Activated CD8-positive, alpha-beta T cell treated with anti-CD3 and anti-CD28 coated beads, Interleukin-2, amount 10 ng/mL, durations not matched to agents 7 days and 5 days (primary cell): ENCODE measurements around the gene ZNF799. TPM values are rescaled to one million over a fixed set of nuclear protein-coding genes. Genes with fewer than 3 reads are reported as not detected.
"Not testable (repeated sequence)": the region's sequence is repeated elsewhere in the genome, so short reads cannot be mapped to it uniquely, and the experiment has no call there.

ENCODE experiments used
- ATAC-seq: fragments of 150-1000 bp; cut with Tn5 transposase; one replicate; pipeline ENCODE4 v1.10.0; 2021; ENCODE audit warnings: moderate library complexity
- CTCF ChIA-PET: fragments of 350-600 bp; sonication (Branson Sonifier 250); formaldehyde crosslinking; loops from one replicate; lab custom pipeline; 2021; ENCODE audit warnings: antibody characterized with exemption; lab: Charles Lee
- POLR2A ChIA-PET: fragments of 350-600 bp; sonication (Branson Sonifier 250); formaldehyde crosslinking; loops from one replicate; lab custom pipeline; 2021; ENCODE audit warnings: antibody characterized with exemption; lab: Charles Lee
- DNase-seq: peaks from one replicate; pipeline ENCODE4 v3.0.0-alpha.2; 2020
- H3K27ac Mint-ChIP-seq: one replicate; pipeline ENCODE4 v1.8.0; 2021; ENCODE audit warnings: mild to moderate bottlenecking, mixed read lengths
- H3K27me3 Mint-ChIP-seq: one replicate; pipeline ENCODE4 v1.8.0; 2021; ENCODE audit warnings: low read depth, mixed read lengths
- H3K36me3 Mint-ChIP-seq: one replicate; pipeline ENCODE4 v1.8.0; 2021; ENCODE audit warnings: low read depth, mixed read lengths
- H3K4me1 Mint-ChIP-seq: one replicate; pipeline ENCODE4 v1.8.0; 2021; ENCODE audit warnings: low read depth, mixed read lengths
- H3K4me3 Mint-ChIP-seq: one replicate; pipeline ENCODE4 v1.8.0; 2021; ENCODE audit warnings: mild to moderate bottlenecking, mixed read lengths
- H3K9me3 Mint-ChIP-seq: one replicate; pipeline ENCODE4 v1.8.0; 2022; ENCODE audit warnings: mixed read lengths; ENCODE audit not compliant: insufficient read depth
- total RNA-seq, 2 experiments: library from RNA; stranded (reverse); gene quantifications; one replicate each; pipeline ENCODE4 v1.2.3, GENCODE V29; 2021

The ZNF799 gene
- total RNA-seq, 2 experiments from 2014 or later: 4.5 to 4.7 TPM

- CTCF ChIA-PET: not testable (repeated sequence)
- POLR2A ChIA-PET: interaction anchor here (0.9 kb wide), 1 partner anchor 41 kb away, joined by 3 read pairs; the partner anchor contains the start of gene ZNF443
- peaks cover 33% of the 10 kb centered on the region for H3K9me3 Mint-ChIP-seq
Measured at GRCh38 chr19:12399901-12400632, 1.0 kb downstream of the ZNF799 start.

GRCh38 chr19:12391148-12391547 lies 9.9 kb downstream of the ZNF799 start:
- H3K4me1 Mint-ChIP-seq, ATAC-seq, H3K27ac Mint-ChIP-seq, DNase-seq, H3K4me3 Mint-ChIP-seq, CTCF ChIA-PET, H3K27me3 Mint-ChIP-seq: not testable (repeated sequence)
- POLR2A ChIA-PET: interaction anchor here (0.6 kb wide), 1 partner anchor 550 kb away, joined by 3 read pairs; no protein-coding TSS in a partner anchor
- H3K9me3 Mint-ChIP-seq: peaks cover 38% of the 10 kb centered on the region
- peaks cover 69% of the 10 kb centered on the region for H3K36me3 Mint-ChIP-seq

More at GRCh38 chr19:12399901-12400632, 1.0 kb downstream of the ZNF799 start:
- peak; percentile 33 for ATAC-seq
- Mint-ChIP-seq H3K36me3 (peaks cover 27% of the 10 kb centered on the region), H3K4me3 (peak overlapping the region; percentile 90), H3K27ac (peak overlapping the region; percentile 46)
- H3K27me3 Mint-ChIP-seq, H3K4me1 Mint-ChIP-seq: not testable (repeated sequence)
- peak; percentile 29 for DNase-seq

GRCh38 chr19:12386365-12386764 lies 14.7 kb downstream of the ZNF799 start:
- ATAC-seq, CTCF ChIA-PET, H3K27ac Mint-ChIP-seq, H3K4me3 Mint-ChIP-seq, POLR2A ChIA-PET, H3K4me1 Mint-ChIP-seq, DNase-seq, H3K27me3 Mint-ChIP-seq: not testable (repeated sequence)
- peaks cover 55% of the 10 kb centered on the region for H3K36me3 Mint-ChIP-seq
- peaks cover 24% of the 10 kb centered on the region for H3K9me3 Mint-ChIP-seq

GRCh38 chr19:12380444-12380737 lies 20.7 kb downstream of the ZNF799 start:
- ChIA-PET CTCF (no interaction called here), POLR2A (no interaction called here)
- H3K4me3 Mint-ChIP-seq: no peak overlapping the region
- H3K9me3 Mint-ChIP-seq: peaks cover 37% of the 10 kb centered on the region
- H3K36me3 Mint-ChIP-seq: peaks cover 33% of the 10 kb centered on the region
- no peak overlapping the region for H3K27ac Mint-ChIP-seq
- no peak for DNase-seq
- no peak for ATAC-seq
- no peaks in the 10 kb centered on the region for H3K4me1 Mint-ChIP-seq
- H3K27me3 Mint-ChIP-seq: no peaks in the 10 kb centered on the region

- H3K9me3 Mint-ChIP-seq: peaks cover 41% of the 10 kb centered on the region
Measured at GRCh38 chr19:12379732-12380443, 21.2 kb downstream of the ZNF799 start.

GRCh38 chr19:12374026-12374425 lies 27.0 kb downstream of the ZNF799 start:
- no peaks in the 10 kb centered on the region for H3K27me3 Mint-ChIP-seq
- CTCF ChIA-PET: no interaction called here
- no peaks in the 10 kb centered on the region for H3K4me1 Mint-ChIP-seq
- H3K4me3 Mint-ChIP-seq: no peak overlapping the region
- no peak overlapping the region for H3K27ac Mint-ChIP-seq
- POLR2A ChIA-PET: no interaction called here
- ATAC-seq: no peak
- H3K36me3 Mint-ChIP-seq: peaks cover 6% of the 10 kb centered on the region
- DNase-seq: no peak
- H3K9me3 Mint-ChIP-seq: peaks cover 32% of the 10 kb centered on the region

More at GRCh38 chr19:12379732-12380443, 21.2 kb downstream of the ZNF799 start:
- Mint-ChIP-seq H3K4me1 (no peaks in the 10 kb centered on the region), H3K27me3 (no peaks in the 10 kb centered on the region), H3K27ac (no peak overlapping the region), H3K36me3 (peaks cover 29% of the 10 kb centered on the region), H3K4me3 (no peak overlapping the region)
- no peak for DNase-seq
- no peak for ATAC-seq
- ChIA-PET CTCF (no interaction called here), POLR2A (no interaction called here)

- H3K36me3 Mint-ChIP-seq: peaks cover 12% of the 10 kb centered on the region
- H3K27ac Mint-ChIP-seq: peak within 1 kb of the TSS; percentile 86
- peaks cover 23% of the 10 kb centered on the region for H3K4me1 Mint-ChIP-seq
- ChIA-PET CTCF (interaction anchor here (0.8 to 1.6 kb wide), 8 partner anchors 28 to 568 kb away, joined by 3 to 8 read pairs (median 3); partner anchors contain the start of genes ZNF20 and ZNF563), POLR2A (interaction anchor here (0.9 to 1.6 kb wide), 5 partner anchors 32 to 203 kb away, joined by 3 to 15 read pairs (median 4); partner anchors contain the start of genes ZNF136, ZNF44 and ZNF563)
- ATAC-seq (peak; percentile 99), DNase-seq (peak; percentile 92)
- H3K27me3 Mint-ChIP-seq: no peaks in the 10 kb centered on the region
- peaks cover 19% of the 10 kb centered on the region for H3K9me3 Mint-ChIP-seq
- H3K4me3 Mint-ChIP-seq: peak within 1 kb of the TSS; percentile 89
Measured at GRCh38 chr19:12365236-12366162, 35.6 kb downstream of the ZNF799 start, which contains the start of gene ZNF442. TSS of gene ZNF442 (minus strand) at chr19:12365683. CDS start at chr19:12363631, 2,052 bp downstream.

GRCh38 chr19:12364391-12365235 lies 36.5 kb downstream of the ZNF799 start:
- Mint-ChIP-seq H3K4me3 (peak overlapping the region; percentile 89), H3K9me3 (peaks cover 19% of the 10 kb centered on the region), H3K36me3 (peaks cover 12% of the 10 kb centered on the region), H3K4me1 (peaks cover 23% of the 10 kb centered on the region), H3K27ac (peak overlapping the region; percentile 72), H3K27me3 (no peaks in the 10 kb centered on the region)
- DNase-seq (peak; percentile 23), ATAC-seq (no peak)
- POLR2A ChIA-PET: interaction anchor here (0.9 to 1.6 kb wide), 5 partner anchors 32 to 202 kb away, joined by 3 to 15 read pairs (median 4); partner anchors contain the start of genes ZNF136, ZNF44 and ZNF563
- CTCF ChIA-PET: interaction anchor here (0.8 to 1.3 kb wide), 5 partner anchors 32 to 567 kb away, joined by 3 to 8 read pairs (median 3); partner anchors contain the start of gene ZNF563

- peaks cover 14% of the 10 kb centered on the region for H3K36me3 Mint-ChIP-seq
- ATAC-seq, CTCF ChIA-PET, H3K27me3 Mint-ChIP-seq, DNase-seq, H3K4me3 Mint-ChIP-seq, POLR2A ChIA-PET, H3K27ac Mint-ChIP-seq: not testable (repeated sequence)
- peaks cover 24% of the 10 kb centered on the region for H3K9me3 Mint-ChIP-seq
- H3K4me1 Mint-ChIP-seq: peaks cover 23% of the 10 kb centered on the region
Measured at GRCh38 chr19:12362236-12362635, 38.8 kb downstream of the ZNF799 start.

GRCh38 chr19:12353375-12353774 lies 47.7 kb downstream of the ZNF799 start:
- no peak for ATAC-seq
- no peak for DNase-seq
- Mint-ChIP-seq H3K27me3 (no peaks in the 10 kb centered on the region), H3K4me1 (no peaks in the 10 kb centered on the region), H3K9me3 (peaks cover 54% of the 10 kb centered on the region), H3K36me3 (peaks cover 46% of the 10 kb centered on the region), H3K4me3 (no peak overlapping the region), H3K27ac (no peak overlapping the region)
- CTCF ChIA-PET: no interaction called here
- POLR2A ChIA-PET: no interaction called here
